ENCODE results near the gene ZBTB34. TPM values are rescaled to one million over a fixed set of nuclear protein-coding genes. Genes with fewer than 3 reads are reported as not detected.

Gene ZBTB34
- polyA plus RNA-seq, 1 donor from 2014 or later = 2.6 TPM

Other genes with a start within 250 kb of the ZBTB34 start
- gene LMX1B, start 246.7 kb upstream of the ZBTB34 start, polyA plus RNA-seq (ENCODE audit: insufficient read depth, low read depth, low replicate concordance) = not detected
- gene ZBTB43, start 55.6 kb upstream of the ZBTB34 start, polyA plus RNA-seq (ENCODE audit: insufficient read depth, low read depth, low replicate concordance) = 6.8 TPM
- gene RALGPS1, start 54.1 kb downstream of the ZBTB34 start, polyA plus RNA-seq (ENCODE audit: insufficient read depth, low read depth, low replicate concordance) = 25.3 TPM